SK-N-SH (cell line): Measurements from ENCODE around the gene CERS6. TPM values are rescaled to one million over a fixed set of nuclear protein-coding genes. Genes with fewer than 3 reads are reported as not detected.
A peak's percentile ranks its signal among the peaks of the same experiment; 100 is the strongest.

Experiments used
- CTCF ChIA-PET: fragments of 300-600, 350-600 bp; formaldehyde crosslinking; extraction: SDS; loops from one replicate; lab custom pipeline; 2021; lab: Yijun Ruan, JAX
- POLR2A ChIA-PET: fragments of 350-600 bp; sonication (Branson Sonifier 250); formaldehyde crosslinking; extraction: SDS; loops from one replicate; lab custom pipeline; 2020; ENCODE audit warnings: antibody characterized with exemption, inconsistent platforms; lab: Yijun Ruan, JAX
- DNase-seq: peaks from one replicate; pipeline ENCODE4 v3.0.0; 2012
- H2AFZ ChIP-seq: fragments of 200-600 bp; sonication (generic); 2 replicates; pipeline ENCODE4 v1.8.1; 2016; ENCODE audit warnings: antibody characterized with exemption, mild to moderate bottlenecking, low read depth
- H3F3A ChIP-seq: fragments of 200-600 bp; sonication (generic); replicated peaks from 2 replicates; pipeline ENCODE3; 2016; ENCODE audit warnings: antibody characterized with exemption, mild to moderate bottlenecking; ENCODE audit not compliant: insufficient read depth
- H3K27ac ChIP-seq, 2 experiments: fragments of 200-500 bp in 1 of 2; fragments of 200-600 bp in 1 of 2; sonication (Bioruptor generic) in 1 of 2; sonication (generic), shearing (Covaris generic) in 1 of 2; 2 replicates each; pipeline versions ENCODE4 v1.5.1 to v1.6.1; 2014 to 2016; ENCODE audit warnings: low read depth in 2 of 2, inconsistent platforms in 1 of 2, low read length in 1 of 2, mild to moderate bottlenecking in 1 of 2, mixed read lengths in 1 of 2
- H3K27me3 ChIP-seq: fragments of 200-600 bp; sonication (generic), shearing (Covaris generic); 2 replicates; pipeline ENCODE4 v1.6.1; 2016; ENCODE audit warnings: mixed run types; ENCODE audit not compliant: insufficient read depth
- H3K36me3 ChIP-seq, 2 experiments: fragments of 200-500 bp in 1 of 2; fragments of 200-600 bp in 1 of 2; sonication (Bioruptor generic) in 1 of 2; sonication (generic) in 1 of 2; replicated peaks in 1 of 2; 2 replicates each; pipeline versions ENCODE3 to v1.5.1; 2014 to 2016; ENCODE audit warnings: low read length in 1 of 2, mild to moderate bottlenecking in 1 of 2; ENCODE audit not compliant: insufficient read depth in 2 of 2, control insufficient read depth in 1 of 2
- H3K4me1 ChIP-seq, 2 experiments: fragments of 200-500 bp in 1 of 2; fragments of 200-600 bp in 1 of 2; sonication (Bioruptor generic) in 1 of 2; sonication (generic), shearing (Covaris generic) in 1 of 2; 2 replicates each; pipeline versions ENCODE4 v1.5.1 to v1.6.1; 2014 to 2016; ENCODE audit warnings: low read depth in 1 of 2, low read length in 1 of 2, mixed run types in 1 of 2; ENCODE audit not compliant: insufficient read depth in 2 of 2, control insufficient read depth in 1 of 2
- H3K4me2 ChIP-seq: fragments of 200-600 bp; sonication (generic), shearing (Covaris generic); 2 replicates; pipeline ENCODE4 v1.6.1; 2017; ENCODE audit warnings: mixed run types
- H3K4me3 ChIP-seq, 2 experiments: fragments of 200-500 bp in 1 of 2; fragments of 200-600 bp in 1 of 2; sonication (Bioruptor generic) in 1 of 2; sonication (generic), shearing (Covaris generic) in 1 of 2; 2 replicates each; pipeline versions ENCODE4 v1.5.1 to v1.8.1; 2014 to 2016; ENCODE audit warnings: low read depth in 2 of 2, inconsistent platforms in 1 of 2, low read length in 1 of 2, mild to moderate bottlenecking in 1 of 2, mixed read lengths in 1 of 2, moderate library complexity in 1 of 2
- H3K79me2 ChIP-seq: fragments of 200-600 bp; sonication (generic); 2 replicates; pipeline ENCODE4 v1.8.1; 2017; ENCODE audit warnings: mild to moderate bottlenecking; ENCODE audit not compliant: insufficient read depth
- H3K9ac ChIP-seq: fragments of 200-600 bp; sonication (generic); 2 replicates; pipeline ENCODE4 v1.6.1; 2017; ENCODE audit warnings: mixed run types
- H3K9me2 ChIP-seq: fragments of 200-600 bp; sonication (generic); 2 replicates; pipeline ENCODE4 v1.6.1; 2017; ENCODE audit warnings: mixed run types
- H3K9me3 ChIP-seq: fragments of 200-600 bp; sonication (generic); 2 replicates; pipeline ENCODE4 v1.6.1; 2017; ENCODE audit warnings: mixed run types, mild to moderate bottlenecking, moderate library complexity
- H4K20me1 ChIP-seq: fragments of 200-600 bp; sonication (generic); 2 replicates; pipeline ENCODE4 v1.6.1; 2017; ENCODE audit warnings: mild to moderate bottlenecking, mixed run types; ENCODE audit not compliant: insufficient read depth
- CTCF ChIP-seq: fragments of 200-600 bp; sonication (generic); IDR thresholded peaks from 2 replicates; pipeline ENCODE4 v1.6.1; 2017; ENCODE audit warnings: antibody characterized with exemption, mild to moderate bottlenecking, moderate library complexity
- FOSL2 ChIP-seq: IDR thresholded peaks from 2 replicates; pipeline ENCODE4 v1.4.0; 2012; ENCODE audit warnings: low read depth, mild to moderate bottlenecking, moderate library complexity, borderline replicate concordance
- FOXJ3 ChIP-seq: sonication (generic); formaldehyde crosslinking; IDR thresholded peaks from 2 replicates; pipeline ENCODE4 v1.5.1; 2020; ENCODE audit warnings: mild to moderate bottlenecking, missing genetic modification reagents
- FOXM1 ChIP-seq: IDR thresholded peaks from 2 replicates; pipeline ENCODE4 v1.4.0; 2012; ENCODE audit warnings: low read depth, mild to moderate bottlenecking
- MAX ChIP-seq: IDR thresholded peaks from 2 replicates; pipeline ENCODE4 v1.4.0; 2012; ENCODE audit warnings: low read depth
- MEF2A ChIP-seq: IDR thresholded peaks from 2 replicates; pipeline ENCODE4 v1.4.0; 2012; ENCODE audit warnings: low read depth, borderline replicate concordance
- NFIC ChIP-seq: IDR thresholded peaks from 2 replicates; pipeline ENCODE4 v1.4.0; 2012; ENCODE audit warnings: borderline replicate concordance
- NRF1 ChIP-seq: IDR thresholded peaks from 2 replicates; pipeline ENCODE4 v1.6.1; 2012; ENCODE audit warnings: low read depth, mild to moderate bottlenecking, low read length
- POLR2AphosphoS5 ChIP-seq: IDR thresholded peaks from 2 replicates; pipeline ENCODE4 v1.6.1; 2012; ENCODE audit warnings: low read depth, low read length
- RAD21 ChIP-seq: IDR thresholded peaks from 2 replicates; pipeline ENCODE4 v1.6.1; 2012; ENCODE audit warnings: mild to moderate bottlenecking, low read length
- RCOR1 ChIP-seq: fragments of 150-350 bp; IDR thresholded peaks from 2 replicates; pipeline ENCODE4 v1.6.1; 2017; ENCODE audit warnings: antibody characterized with exemption, low read length
- RXRA ChIP-seq: IDR thresholded peaks from 2 replicates; pipeline ENCODE4 v1.4.0; 2012; ENCODE audit warnings: low read depth, mild to moderate bottlenecking, borderline replicate concordance
- SMC3 ChIP-seq: IDR thresholded peaks from 2 replicates; pipeline ENCODE4 v1.6.1; 2012; ENCODE audit warnings: low read depth, low read length, improper control_type of control experiment
- TAF1 ChIP-seq: IDR thresholded peaks from 2 replicates; pipeline ENCODE4 v1.6.1; 2012; ENCODE audit warnings: low read depth, mild to moderate bottlenecking, low read length, moderate library complexity, borderline replicate concordance
- TCF12 ChIP-seq: IDR thresholded peaks from 2 replicates; pipeline ENCODE4 v1.4.0; 2012
- TEAD4 ChIP-seq: IDR thresholded peaks from 2 replicates; pipeline ENCODE4 v1.4.0; 2012; ENCODE audit warnings: mild to moderate bottlenecking, borderline replicate concordance; ENCODE audit not compliant: insufficient read depth
- WGBS: methylation state at CpG from one replicate; pipeline ENCODE4 v1.1.6; 2017; ENCODE audit warnings: low lambda C conversion rate; 5-methylcytosine and 5-hydroxymethylcytosine counted together
- polyA plus RNA-seq, 3 experiments: library from polyadenylated mRNA; depleted of rRNA; stranded (reverse); fragments of >200 nt; gene quantifications; 2 replicates each; pipeline ENCODE4 v1.2.3, GENCODE V29; 2012
- TF ChIP-seq, protein P1 (sequence below): fragments of 150-350 bp; IDR thresholded peaks from 2 replicates; pipeline ENCODE4 v1.6.1; 2017; ENCODE audit warnings: antibody characterized with exemption, low read length, low read depth, borderline replicate concordance

The CERS6 gene
- polyA plus RNA-seq, 1 of the 3 experiments (the other 2 are of a cell fraction), result 1.8 TPM

DNA sequence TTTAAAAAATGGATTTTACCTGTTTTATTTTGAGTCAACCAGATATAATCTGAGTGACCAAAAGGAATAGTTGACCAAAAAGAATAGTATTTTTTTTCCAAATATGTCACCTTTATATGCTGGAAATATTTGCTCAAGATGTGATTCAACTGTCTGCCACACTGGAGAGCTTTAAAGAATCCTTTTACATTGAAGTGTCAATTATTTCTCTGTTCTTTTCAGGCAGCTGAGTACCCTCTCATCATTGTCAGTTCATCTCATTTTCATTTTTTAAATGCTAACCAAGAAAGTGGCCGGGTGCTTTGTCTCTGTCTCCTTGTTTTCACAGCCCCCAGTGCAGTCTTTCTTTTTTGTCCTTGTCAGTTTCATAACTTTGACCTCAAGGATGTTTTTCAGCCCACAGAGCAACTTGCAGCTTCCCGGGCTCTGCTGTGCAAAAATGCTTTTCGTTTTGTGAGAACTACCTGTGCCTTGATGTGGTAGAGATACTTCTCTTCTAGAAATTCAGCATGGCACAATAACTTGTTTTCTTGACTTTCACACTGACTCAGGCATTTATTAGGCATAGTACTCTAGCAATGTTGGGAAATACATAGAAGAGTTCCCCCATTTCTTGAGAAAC lies 23.4 kb upstream of the CERS6 start:
- H3K79me2 ChIP-seq, result no peaks in the 10 kb centered on the region
- no peaks in the 10 kb centered on the region for H3K36me3 ChIP-seq
- peak overlapping the region in 1 of 2 experiments; percentile 91; a peak in 2 of 4 replicates for H3K27ac ChIP-seq
- H3K9me3 ChIP-seq, result no peaks in the 10 kb centered on the region
- H3K4me1 ChIP-seq, result peaks cover 0 to 40% of the 10 kb centered on the region in 2 experiments; a peak in 2 of 4 replicates
- H3K4me2 ChIP-seq, result no peak overlapping the region
- no peak for TF ChIP-seq RCOR1
- H2AFZ ChIP-seq, result no peak overlapping the region
- CTCF ChIA-PET, result interaction anchor here (5.1 kb wide), 1 partner anchor 86 kb away, joined by 17 read pairs; no protein-coding TSS in a partner anchor
- H3F3A ChIP-seq, result no peaks in the 10 kb centered on the region
- POLR2A ChIA-PET, result no interaction called here
- no peaks in the 10 kb centered on the region for H3K27me3 ChIP-seq
- no peaks in the 10 kb centered on the region for H4K20me1 ChIP-seq
- no peak overlapping the region for H3K4me3 ChIP-seq
- no peak overlapping the region for H3K9ac ChIP-seq
- WGBS, result 68% methylated on average over 3 of the region's 3 CpGs
- no peaks in the 10 kb centered on the region for H3K9me2 ChIP-seq
- no peak for DNase-seq

GRCh38 chr2:168433527-168433926 lies 22.5 kb upstream of the CERS6 start:
- 49% methylated on average over 2 of the region's 2 CpGs for WGBS
- Histone ChIP-seq H3K4me3 (no peak overlapping the region), H3K27me3 (no peaks in the 10 kb centered on the region), H3F3A (no peaks in the 10 kb centered on the region), H3K4me1 (peaks cover 0 to 47% of the 10 kb centered on the region in 2 experiments; a peak in 2 of 4 replicates), H3K9me3 (no peaks in the 10 kb centered on the region), H3K4me2 (no peak overlapping the region), H3K36me3 (no peaks in the 10 kb centered on the region), H3K9ac (no peak overlapping the region), H3K9me2 (no peaks in the 10 kb centered on the region), H4K20me1 (no peaks in the 10 kb centered on the region), H2AFZ (no peak overlapping the region), H3K27ac (peak overlapping the region in 1 of 2 experiments; percentile 91; a peak in 2 of 4 replicates), H3K79me2 (no peaks in the 10 kb centered on the region)
- POLR2A ChIA-PET, result interaction anchor here (1.2 kb wide), 1 partner anchor 22 kb away, joined by 4 read pairs; the partner anchor contains the start of gene CERS6
- CTCF ChIA-PET, result interaction anchor here (0.5 to 5.1 kb wide), 3 partner anchors 87 to 1894 kb away, joined by 3 to 17 read pairs (median 4); no protein-coding TSS in a partner anchor
- no peak for TF ChIP-seq FOSL2
- no peak for TF ChIP-seq RXRA
- TF ChIP-seq RCOR1, result no peak
- TF ChIP-seq MAX, result no peak
- TF ChIP-seq SMC3, result no peak
- TF ChIP-seq FOXJ3 (CRISPR knock-in tag), result no peak
- TF ChIP-seq RAD21, result no peak
- no peak for TF ChIP-seq TEAD4
- TF ChIP-seq, protein P1, sequence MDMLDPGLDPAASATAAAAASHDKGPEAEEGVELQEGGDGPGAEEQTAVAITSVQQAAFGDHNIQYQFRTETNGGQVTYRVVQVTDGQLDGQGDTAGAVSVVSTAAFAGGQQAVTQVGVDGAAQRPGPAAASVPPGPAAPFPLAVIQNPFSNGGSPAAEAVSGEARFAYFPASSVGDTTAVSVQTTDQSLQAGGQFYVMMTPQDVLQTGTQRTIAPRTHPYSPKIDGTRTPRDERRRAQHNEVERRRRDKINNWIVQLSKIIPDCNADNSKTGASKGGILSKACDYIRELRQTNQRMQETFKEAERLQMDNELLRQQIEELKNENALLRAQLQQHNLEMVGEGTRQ, result no peak
- TF ChIP-seq TAF1, result no peak
- no peak for TF ChIP-seq NFIC
- no peak for TF ChIP-seq NRF1
- TF ChIP-seq CTCF, result no peak
- no peak for TF ChIP-seq FOXM1
- TF ChIP-seq TCF12, result no peak
- TF ChIP-seq MEF2A, result no peak
- TF ChIP-seq POLR2AphosphoS5, result no peak
- DNase-seq, result no peak
